PC-3 (cell line): ENCODE data around the gene UBAP1L.

ENCODE experiments used
- EZH2 ChIP-seq: fragments of 300-600 bp; sonication (generic); IDR thresholded peaks from one replicate; pipeline ENCODE4 v1.6.1; 2017; ENCODE audit warnings: antibody characterized with exemption, mild to moderate bottlenecking, low read length; ENCODE audit not compliant: unreplicated experiment
- TF ChIP-seq, protein P1 (sequence below): fragments of 300-600 bp; sonication (generic); conservative IDR thresholded peaks from 2 replicates; pipeline ENCODE4 v1.5.1; 2017; ENCODE audit warnings: antibody characterized with exemption, low read depth, mild to moderate bottlenecking, low read length

- TF ChIP-seq, protein P1, sequence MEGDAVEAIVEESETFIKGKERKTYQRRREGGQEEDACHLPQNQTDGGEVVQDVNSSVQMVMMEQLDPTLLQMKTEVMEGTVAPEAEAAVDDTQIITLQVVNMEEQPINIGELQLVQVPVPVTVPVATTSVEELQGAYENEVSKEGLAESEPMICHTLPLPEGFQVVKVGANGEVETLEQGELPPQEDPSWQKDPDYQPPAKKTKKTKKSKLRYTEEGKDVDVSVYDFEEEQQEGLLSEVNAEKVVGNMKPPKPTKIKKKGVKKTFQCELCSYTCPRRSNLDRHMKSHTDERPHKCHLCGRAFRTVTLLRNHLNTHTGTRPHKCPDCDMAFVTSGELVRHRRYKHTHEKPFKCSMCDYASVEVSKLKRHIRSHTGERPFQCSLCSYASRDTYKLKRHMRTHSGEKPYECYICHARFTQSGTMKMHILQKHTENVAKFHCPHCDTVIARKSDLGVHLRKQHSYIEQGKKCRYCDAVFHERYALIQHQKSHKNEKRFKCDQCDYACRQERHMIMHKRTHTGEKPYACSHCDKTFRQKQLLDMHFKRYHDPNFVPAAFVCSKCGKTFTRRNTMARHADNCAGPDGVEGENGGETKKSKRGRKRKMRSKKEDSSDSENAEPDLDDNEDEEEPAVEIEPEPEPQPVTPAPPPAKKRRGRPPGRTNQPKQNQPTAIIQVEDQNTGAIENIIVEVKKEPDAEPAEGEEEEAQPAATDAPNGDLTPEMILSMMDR, result no peak
- TF ChIP-seq EZH2, result no peak
Observed at GRCh38 chr15:65156692-65157091, 41.7 kb upstream of the UBAP1L start.
